RCC 7860 (cell line): ENCODE measurements around the gene LMTK2.

ENCODE experiments used
- DNase-seq: peaks from one replicate; pipeline ENCODE4 v3.0.0-alpha.2; 2015; ENCODE audit warnings: low spot score
- FAIRE-seq: peaks from 2 replicates; lab custom pipeline; 2012; peaks lifted over from hg19 to GRCh38; lab: Jason Lieb, UNC

Gene LMTK2

DNA sequence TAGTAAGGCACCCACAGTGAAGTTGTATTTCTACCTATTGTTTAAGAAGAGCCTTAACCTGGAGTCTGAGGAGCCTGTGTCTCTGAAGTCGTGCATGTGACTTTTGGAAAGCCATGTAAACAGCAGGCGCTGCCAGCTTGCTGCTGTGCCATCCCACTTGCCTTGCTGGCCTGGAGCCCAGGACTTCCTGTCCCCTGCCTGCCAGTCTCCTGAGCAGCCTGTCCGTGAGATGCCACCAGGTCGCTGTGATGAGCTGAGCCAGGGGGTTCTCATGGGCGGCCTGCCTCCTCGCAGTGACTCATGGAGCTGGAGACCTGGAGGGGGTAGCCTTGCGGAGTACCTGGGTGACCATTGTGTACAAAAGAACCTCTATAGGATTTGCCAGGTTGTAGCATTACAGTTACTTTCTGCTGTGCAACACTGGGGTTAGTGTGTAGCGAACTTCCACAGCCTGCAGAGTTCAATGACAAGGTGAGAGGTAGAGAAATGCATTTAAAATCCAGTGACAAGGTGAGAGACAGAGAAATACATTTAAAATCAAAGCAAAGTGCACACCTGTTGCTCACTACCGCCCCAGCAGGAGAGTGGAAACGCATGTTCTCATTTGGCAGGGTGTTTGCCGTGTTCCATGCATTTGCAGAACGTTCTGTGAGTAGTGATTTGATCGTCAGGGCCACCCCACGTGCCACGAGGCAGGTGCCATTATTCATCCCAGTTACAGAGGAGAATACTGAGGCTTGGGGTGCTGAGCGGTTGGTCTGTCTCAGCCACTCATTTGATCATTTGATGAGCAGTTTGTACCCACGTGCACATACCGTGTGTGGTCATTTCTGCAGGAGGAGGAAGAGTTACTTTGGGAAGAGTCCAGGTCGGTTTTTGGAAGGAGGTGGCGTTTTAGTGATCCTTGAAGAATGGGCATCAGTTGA is 67.9 kb downstream of the LMTK2 start:
- DNase-seq = no peak
- FAIRE-seq = no peak

DNA sequence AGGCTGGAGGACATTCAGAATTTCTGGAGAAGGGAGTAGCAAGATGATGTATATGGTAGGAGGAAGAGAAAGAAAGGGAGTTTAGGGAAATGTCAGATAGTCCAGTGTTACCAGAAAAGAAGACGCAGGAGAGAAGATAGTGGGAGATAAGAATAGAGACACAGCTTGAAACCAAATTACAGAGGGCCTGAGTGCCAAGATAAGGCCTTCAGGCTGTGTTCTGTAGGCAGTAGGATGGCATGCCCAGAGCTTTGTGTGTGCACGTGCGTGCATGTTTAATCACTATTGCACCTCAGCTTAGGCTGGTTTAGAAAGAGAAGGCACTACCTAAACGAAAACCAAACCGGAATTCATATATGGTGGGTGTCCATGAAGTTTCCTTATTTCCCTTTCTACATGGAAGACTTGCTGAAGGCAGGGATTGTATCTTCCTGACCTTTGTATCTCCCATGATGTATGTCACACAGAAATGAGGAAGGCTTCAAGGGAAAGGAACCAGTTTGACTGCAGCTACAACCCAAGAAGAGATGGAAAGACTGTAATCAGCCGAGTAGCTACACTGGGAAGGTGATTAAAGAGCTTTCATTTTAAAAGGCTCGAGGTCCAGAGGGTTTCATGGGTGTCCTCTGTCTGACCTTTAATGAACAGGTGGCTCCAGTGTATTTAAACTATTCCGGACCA is 68.7 kb downstream of the LMTK2 start:
- no peak for FAIRE-seq
- DNase-seq = no peak

DNA sequence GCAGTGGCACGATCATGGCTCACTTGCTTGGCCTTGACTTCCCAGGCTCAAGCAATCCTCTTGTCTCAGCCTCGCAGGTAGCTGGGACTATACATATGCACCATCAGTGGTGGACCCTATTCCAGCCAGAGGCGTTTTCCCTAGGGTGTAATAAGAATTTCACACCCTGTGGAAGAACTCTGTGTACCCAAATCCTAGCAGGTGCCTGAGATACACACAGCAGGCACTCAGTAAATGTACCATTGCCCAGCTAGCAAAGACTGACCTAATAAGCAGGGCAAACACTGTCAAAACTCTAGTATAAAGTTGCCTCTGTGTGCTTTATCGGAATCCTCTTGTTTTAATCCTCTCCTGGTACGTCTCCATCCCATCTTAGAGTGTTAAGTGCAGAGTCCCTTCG is 70.9 kb downstream of the LMTK2 start:
- no peak for FAIRE-seq
- DNase-seq = no peak

DNA sequence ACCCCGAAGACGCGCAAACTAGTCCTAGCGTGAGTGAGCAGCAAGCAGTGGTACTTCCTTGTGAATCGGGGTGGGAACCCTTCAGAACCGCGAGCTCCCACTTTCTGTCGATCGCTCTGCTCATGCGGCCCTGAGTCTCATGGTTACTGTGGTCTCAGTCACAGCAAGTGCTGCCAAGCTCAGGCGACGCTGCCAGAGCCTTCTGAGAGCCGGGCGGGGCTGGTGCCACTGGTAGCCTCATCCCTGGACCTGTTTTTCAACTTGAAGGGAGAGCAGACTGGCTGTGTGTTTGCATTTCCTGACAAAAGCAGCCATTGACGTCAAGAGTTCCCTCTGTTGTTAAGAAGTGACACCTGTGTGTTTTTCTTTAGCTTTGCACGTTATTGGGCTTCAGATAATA is 71.7 kb downstream of the LMTK2 start:
- DNase-seq (no peak), FAIRE-seq (no peak)

DNA sequence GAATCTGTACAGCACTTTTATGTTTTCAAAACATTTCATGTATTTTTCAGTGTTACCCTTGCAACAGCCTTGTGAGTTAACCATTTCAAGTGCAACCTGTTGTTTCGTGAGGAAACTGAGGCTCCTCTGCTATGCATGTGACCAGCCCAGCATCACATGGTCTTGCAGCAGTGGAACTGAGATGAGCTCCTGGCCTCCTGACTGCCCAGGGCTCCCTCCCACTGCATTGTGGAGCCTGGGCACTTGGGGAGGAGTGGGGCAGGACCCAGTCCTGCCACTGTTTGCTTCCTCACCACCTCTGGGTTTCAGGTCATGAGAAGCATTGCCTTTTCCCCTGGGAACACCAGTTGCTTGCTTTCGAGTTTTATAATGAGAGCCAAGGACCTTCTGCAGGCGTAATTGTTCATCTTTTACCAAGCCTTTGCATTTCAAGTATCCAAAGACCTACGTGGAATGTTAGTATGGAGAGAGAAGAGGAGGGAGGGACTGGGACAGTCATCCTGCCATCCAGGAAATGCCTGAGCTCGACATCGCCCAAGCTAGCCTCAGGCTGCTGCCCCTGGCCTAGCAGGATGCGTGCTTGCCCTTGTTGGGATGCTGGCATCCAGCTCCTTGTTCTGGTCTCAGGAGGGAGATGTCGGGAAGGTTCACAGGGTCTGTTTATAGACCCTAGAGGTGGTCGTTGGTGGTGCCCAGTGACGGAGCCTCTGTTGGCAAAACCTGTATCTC is 72.3 kb downstream of the LMTK2 start:
- no peak for FAIRE-seq
- DNase-seq = no peak

DNA sequence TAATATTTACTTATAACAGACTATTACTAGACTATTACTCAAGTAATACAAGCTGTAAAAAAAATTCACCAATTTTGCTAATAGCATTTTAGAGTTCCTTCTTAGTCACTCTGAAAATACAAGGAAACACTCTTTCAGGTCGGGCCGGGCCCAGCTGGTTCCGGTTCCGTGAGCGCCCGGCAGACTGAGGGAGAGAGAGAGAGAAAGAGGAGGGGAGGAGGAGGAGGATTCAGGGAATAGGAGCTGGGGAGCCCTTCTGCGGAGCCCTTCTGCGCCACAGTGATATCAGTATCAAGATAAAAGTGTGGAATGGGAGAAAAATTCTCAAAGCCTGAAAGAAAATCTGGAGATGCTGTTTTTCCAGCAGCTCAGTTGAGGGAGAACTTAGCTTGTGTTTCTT is 74.1 kb downstream of the LMTK2 start:
- no peak for DNase-seq
- no peak for FAIRE-seq

DNA sequence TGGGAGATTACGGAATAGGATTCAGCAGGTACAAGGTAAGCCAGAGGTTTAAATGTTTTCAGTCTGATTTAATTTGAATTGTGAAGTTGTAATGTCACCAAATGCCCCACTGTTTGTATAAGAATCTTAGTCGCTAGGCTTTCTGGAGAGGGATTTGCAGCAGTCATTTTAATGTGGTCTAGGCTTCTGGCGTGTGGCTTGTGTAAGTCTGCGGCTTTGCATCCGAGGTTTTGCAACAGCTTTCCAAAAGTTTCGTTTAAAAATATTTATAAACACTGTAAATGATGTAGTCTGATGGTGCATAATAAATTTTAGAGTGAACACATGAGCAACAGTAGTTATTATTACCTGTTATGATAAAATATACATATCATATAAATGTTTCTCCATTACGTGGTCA is 78.4 kb downstream of the LMTK2 start:
- FAIRE-seq (no peak), DNase-seq (no peak)

DNA sequence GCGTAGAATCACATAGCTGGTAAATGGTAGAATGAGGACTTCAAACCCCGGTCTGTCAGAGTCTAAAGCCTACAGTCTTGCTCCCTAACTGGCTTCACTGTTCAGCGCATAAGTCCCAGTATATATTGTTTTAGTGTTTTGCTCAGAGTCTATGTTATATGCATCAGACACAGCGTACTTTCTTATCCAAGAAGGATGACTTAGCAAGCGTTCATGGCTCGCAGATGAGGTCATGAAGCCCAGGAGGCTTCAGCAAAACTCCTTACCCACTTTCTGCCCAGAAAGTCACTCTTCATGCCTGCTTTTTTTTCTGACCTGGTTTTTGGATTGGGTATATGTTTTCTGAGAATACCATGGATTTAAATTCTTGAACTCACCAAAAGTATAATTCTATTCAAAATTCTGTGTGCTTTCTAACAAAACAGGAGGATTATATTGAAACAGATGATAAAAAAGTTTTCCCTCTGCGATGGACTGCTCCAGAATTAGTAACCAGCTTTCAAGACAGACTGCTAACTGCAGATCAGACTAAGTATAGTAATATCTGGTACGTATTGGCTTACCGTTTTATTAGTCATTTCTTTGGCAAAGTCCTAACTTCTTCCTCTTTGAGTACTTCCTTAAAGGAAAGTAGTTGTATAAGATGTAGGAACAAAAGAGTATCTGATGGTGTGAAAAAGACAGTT is 79.9 kb downstream of the LMTK2 start:
- DNase-seq = no peak
- no peak for FAIRE-seq

DNA sequence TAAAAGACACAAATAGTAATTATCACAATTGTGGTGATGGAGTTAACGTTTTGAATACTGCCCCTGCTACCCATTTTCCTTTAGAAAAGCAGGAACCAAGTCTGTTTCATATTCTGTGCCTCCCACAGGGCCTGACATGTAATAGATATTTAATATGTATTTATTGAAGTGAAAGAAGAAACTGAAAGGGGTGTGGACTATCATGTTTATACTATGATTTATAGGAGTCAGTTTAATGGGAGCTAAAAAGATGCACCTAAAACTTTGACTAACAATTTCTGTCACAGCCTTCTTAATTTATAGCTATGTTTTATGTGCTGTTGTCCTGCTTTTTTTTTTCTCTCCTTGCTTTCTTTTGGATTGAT is 80.5 kb downstream of the LMTK2 start:
- FAIRE-seq = no peak

DNA sequence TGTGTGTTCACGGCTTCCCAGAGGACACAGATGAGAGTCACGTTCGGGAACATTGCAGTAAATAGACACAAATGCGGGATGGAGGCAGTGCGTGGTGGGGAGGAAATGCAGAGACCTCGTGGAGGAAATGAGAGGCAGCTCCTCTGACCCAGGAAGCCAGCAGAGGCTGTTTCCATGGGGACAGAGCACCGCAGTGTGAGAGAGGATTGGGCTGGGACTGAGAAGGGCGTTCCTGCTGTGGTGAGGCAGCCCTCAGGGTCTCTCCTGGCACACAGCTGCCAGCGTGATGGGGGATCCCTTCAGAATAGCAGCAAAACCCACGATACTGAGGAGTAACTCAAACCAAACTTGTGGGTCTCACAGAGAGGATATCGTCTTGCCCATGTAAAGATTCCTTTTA is 82.9 kb downstream of the LMTK2 start:
- no peak for FAIRE-seq
- no peak for DNase-seq

More for the DNA sequence above, 80.5 kb downstream of the LMTK2 start:
- no peak for DNase-seq

DNA sequence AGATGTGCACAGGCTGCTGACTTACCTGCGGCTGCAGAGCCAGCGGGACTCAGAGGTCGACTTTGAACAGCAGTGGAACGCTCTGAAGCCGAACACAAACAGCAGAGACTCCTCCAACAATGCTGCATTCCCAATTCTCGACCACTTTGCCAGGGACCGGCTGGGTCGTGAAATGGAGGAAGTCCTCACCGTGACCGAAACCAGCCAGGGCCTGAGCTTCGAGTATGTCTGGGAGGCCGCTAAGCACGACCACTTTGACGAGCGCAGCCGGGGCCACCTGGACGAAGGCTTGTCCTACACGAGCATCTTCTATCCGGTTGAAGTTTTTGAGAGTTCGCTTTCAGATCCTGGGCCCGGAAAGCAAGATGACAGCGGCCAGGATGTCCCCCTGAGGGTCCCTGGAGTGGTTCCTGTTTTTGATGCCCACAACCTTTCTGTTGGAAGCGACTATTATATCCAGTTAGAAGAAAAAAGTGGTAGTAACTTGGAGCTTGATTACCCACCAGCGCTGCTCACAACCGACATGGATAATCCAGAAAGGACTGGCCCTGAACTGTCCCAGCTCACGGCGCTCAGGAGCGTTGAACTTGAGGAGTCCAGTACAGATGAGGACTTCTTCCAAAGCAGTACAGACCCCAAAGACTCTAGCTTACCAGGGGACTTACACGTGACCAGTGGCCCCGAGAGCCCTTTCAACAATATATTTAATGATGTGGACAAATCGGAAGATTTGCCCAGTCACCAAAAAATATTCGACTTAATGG is 85.2 kb downstream of the LMTK2 start:
- FAIRE-seq (no peak), DNase-seq (no peak)

DNA sequence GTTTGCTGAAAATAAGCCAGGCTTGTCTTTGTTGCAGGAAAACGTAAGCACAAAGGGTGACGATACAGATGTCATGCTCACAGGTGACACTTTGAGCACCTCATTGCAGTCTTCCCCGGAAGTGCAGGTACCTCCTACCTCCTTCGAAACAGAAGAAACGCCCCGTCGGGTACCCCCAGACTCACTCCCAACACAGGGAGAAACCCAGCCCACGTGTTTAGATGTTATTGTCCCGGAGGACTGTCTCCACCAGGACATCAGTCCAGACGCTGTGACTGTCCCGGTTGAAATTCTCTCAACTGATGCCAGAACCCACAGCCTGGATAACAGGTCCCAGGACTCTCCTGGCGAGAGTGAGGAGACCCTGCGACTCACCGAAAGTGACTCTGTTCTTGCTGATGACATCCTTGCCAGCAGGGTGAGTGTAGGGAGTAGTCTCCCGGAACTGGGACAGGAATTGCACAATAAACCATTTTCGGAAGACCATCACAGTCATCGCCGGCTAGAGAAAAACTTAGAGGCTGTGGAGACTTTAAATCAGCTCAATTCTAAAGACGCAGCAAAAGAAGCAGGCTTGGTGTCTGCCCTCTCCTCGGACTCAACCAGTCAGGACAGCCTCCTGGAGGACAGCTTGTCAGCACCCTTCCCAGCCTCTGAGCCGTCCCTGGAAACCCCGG is 86.3 kb downstream of the LMTK2 start:
- DNase-seq (no peak), FAIRE-seq (no peak)

DNA sequence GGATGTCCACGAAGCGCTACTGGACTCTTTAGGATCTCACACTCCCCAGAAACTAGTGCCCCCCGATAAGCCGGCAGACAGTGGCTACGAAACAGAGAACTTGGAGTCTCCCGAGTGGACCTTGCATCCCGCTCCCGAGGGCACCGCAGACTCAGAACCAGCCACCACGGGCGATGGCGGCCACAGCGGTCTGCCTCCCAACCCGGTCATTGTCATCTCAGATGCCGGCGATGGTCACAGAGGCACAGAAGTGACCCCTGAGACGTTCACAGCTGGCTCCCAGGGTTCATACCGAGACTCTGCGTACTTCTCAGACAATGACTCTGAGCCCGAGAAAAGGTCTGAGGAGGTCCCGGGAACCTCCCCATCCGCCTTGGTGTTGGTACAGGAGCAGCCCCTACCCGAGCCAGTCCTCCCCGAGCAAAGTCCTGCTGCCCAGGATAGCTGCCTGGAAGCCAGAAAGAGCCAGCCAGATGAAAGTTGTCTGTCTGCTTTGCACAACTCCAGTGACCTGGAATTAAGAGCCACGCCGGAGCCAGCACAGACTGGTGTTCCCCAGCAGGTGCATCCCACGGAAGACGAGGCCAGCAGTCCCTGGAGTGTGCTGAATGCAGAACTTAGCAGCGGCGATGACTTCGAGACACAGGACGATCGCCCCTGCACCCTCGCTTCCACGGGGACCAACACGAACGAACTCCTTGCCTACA is 87.0 kb downstream of the LMTK2 start:
- DNase-seq = no peak
- no peak for FAIRE-seq

DNA sequence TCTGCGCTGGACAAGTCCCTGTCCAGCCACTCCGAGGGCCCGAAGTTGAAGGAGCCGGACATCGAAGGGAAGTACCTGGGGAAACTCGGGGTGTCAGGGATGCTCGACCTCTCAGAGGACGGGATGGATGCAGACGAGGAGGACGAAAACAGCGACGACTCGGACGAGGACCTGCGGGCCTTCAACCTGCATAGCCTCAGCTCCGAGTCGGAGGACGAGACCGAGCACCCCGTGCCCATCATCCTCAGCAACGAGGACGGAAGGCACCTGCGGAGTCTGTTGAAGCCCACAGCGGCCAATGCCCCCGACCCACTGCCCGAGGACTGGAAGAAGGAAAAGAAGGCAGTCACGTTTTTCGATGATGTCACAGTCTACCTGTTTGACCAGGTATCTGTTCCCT is 87.5 kb downstream of the LMTK2 start:
- FAIRE-seq (no peak), DNase-seq (no peak)

DNA sequence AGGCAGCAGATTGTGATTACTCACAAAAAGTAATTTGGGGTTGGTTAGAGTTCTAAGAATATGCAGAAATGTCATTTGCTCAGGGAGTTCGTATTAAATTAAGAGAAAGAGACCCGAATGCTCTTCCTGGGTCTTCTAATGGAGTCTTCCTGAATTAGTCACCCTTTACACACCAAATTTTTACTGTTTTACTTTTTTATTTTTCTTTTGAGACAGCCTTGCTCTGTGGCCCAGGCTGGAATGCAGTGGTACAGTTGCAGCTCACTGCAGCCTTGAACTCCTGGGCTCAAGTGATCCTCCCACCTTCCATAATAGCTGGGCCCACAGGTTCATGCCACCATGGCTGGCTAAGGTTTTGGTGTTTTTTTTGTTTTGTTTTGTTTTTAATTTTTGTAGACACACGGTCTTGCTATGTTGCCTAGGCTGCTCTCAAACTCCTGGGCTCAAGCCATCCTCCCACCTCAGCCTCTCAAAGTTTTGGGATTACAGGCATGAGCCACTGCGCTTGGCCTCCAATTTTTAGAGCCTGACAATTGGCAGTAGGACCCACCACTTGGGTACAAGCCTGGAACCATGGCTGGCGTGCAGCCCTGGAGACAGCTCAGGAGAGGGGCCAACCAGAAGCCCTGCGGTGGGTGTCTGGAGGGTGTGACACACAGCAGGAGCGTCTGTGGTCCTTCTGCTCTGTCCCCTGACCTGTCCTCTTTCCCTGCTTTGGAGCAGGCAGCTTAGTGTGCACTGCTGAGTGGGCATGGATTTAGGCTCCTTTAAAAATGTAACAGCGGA is 88.2 kb downstream of the LMTK2 start:
- FAIRE-seq (no peak), DNase-seq (no peak)

DNA sequence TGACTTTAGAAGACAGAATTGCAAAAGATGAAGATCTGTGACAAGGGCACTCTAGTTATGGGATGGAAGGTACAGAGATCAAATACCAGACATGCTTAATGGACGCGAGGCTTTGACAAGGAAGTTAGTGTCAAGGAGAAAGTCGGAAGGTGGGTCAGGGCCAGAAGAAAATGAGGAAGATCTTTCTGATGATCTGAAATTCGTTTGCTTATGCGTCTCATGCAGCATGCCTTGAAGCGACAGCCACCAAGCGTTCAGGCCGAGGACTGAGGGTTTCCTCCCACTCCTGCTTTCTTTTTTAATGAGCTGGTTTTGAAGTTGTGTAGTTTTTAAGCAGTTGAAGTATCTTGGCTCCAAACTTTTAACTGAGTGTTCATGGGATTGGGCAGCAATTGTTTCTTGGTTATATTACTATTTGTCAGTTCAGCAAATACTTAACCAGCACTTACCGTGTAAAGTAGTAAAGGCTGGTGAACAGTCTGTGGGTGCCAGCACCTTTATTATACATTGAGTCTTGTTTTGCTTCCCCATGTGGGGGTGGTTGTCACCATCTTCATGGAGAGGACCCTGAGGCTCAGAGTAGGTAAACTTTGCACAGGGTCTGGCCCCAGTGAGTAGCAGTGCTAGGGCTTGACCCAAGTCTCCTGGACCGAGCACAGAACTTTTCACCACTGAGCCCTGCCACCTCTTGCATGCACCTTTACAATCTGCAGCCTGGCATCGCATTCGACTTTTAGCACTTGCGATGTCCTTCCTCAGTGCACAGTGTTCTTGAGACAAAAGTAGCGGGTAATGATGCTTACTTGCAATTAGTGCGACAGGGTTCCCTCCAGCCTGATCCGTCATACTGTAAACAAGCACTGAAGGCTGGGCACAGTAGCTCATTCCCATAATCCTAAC is 90.3 kb downstream of the LMTK2 start:
- DNase-seq = no peak
- FAIRE-seq = no peak

DNA sequence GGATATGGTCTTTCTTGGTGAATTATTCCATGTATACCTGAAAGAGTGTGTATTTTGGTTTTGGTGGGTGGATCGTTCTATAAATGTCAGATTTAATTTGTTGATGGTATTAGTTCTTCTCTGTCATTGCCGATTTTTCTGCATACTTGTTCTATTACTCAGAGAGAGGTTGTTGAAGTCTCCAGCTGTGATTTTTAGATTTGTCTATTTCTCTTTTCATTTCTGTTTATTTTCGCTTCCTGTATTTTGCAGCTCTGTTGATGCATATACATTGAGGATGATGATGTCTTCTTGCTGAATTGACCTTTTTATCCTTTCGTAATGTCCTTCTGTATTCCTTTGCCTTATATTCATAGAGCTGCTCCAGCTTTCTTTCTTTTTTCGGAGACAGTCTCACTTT is 92.5 kb downstream of the LMTK2 start:
- FAIRE-seq = no peak
- DNase-seq = no peak
